BLaER1 treated with 17β-estradiol and CSF1 and Interleukin-3, amounts not matched to agents 10 nM and 100 nM (cell line): ENCODE measurements around the gene CDH4.

Source experiments
- H3K27ac ChIP-seq, 11 experiments: shearing (Covaris generic); formaldehyde crosslinking; 2 replicates each; pipeline ENCODE4 v1.8.1; 2022
- H3K27me3 ChIP-seq, 11 experiments: shearing (Covaris generic); formaldehyde crosslinking; 2 replicates each; pipeline ENCODE4 v1.8.1; 2022
- H3K36me3 ChIP-seq, 11 experiments: shearing (Covaris generic); formaldehyde crosslinking; 2 replicates each; pipeline ENCODE4 v1.8.1; 2022
- H3K4me1 ChIP-seq, 10 experiments: shearing (Covaris generic); formaldehyde crosslinking; 2 replicates each; pipeline ENCODE4 v1.8.1; 2022
- H3K4me2 ChIP-seq, 11 experiments: shearing (Covaris generic); formaldehyde crosslinking; 2 replicates each; pipeline ENCODE4 v1.8.1; 2022
- H3K4me3 ChIP-seq, 10 experiments: shearing (Covaris generic); formaldehyde crosslinking; 2 replicates each; pipeline ENCODE4 v1.8.1; 2022
- H3K9ac ChIP-seq, 11 experiments: shearing (Covaris generic); formaldehyde crosslinking; 2 replicates each; pipeline ENCODE4 v1.8.1; 2022
- H3K9me3 ChIP-seq, 11 experiments: shearing (Covaris generic); formaldehyde crosslinking; replicated peaks in 1 of 11; 2 replicates each; pipeline ENCODE4 v1.8.1; 2022
- H4K20me1 ChIP-seq, 11 experiments: shearing (Covaris generic); formaldehyde crosslinking; 2 replicates each; pipeline ENCODE4 v1.8.1; 2022
- Cebpa-rat ChIP-seq, 11 experiments: shearing (Covaris generic); IDR thresholded peaks; 2 replicates each; pipeline ENCODE4 v1.8.1; 2022

CDH4 gene

GRCh38 chr20:61845233-61845671, 593.2 kb downstream of the CDH4 start:
- no peaks in the 10 kb centered on the region for H3K9me3 ChIP-seq
- H4K20me1 ChIP-seq = peaks cover 0 to 8% (median 0%) of the 10 kb centered on the region in 11 experiments; a peak in 4 of 22 replicates
- H3K9ac ChIP-seq = no peak overlapping the region
- peaks cover 10 to 18% (median 13%) of the 10 kb centered on the region in 11 experiments for H3K27me3 ChIP-seq
- no peaks in the 10 kb centered on the region for H3K36me3 ChIP-seq
- H3K4me2 ChIP-seq = no peak overlapping the region
- TF ChIP-seq Cebpa-rat (IDR thresholded peaks at IDR 0.05) = no peak
- H3K27ac ChIP-seq = no peak overlapping the region
- H3K4me3 ChIP-seq = no peak overlapping the region
- H3K4me1 ChIP-seq = peaks cover 0 to 22% (median 6%) of the 10 kb centered on the region in 10 experiments; a peak in 17 of 20 replicates

GRCh38 chr20:61846074-61846473, 594.0 kb downstream of the CDH4 start:
- Histone ChIP-seq H3K4me2 (no peak overlapping the region), H3K9me3 (no peaks in the 10 kb centered on the region), H4K20me1 (peaks cover 0 to 8% (median 0%) of the 10 kb centered on the region in 11 experiments; a peak in 3 of 22 replicates), H3K27ac (no peak overlapping the region), H3K36me3 (no peaks in the 10 kb centered on the region), H3K9ac (no peak overlapping the region), H3K27me3 (peaks cover 18 to 26% (median 21%) of the 10 kb centered on the region in 11 experiments), H3K4me3 (no peak overlapping the region), H3K4me1 (peaks cover 8 to 31% (median 14%) of the 10 kb centered on the region in 10 experiments; a peak in 18 of 20 replicates)
- TF ChIP-seq Cebpa-rat (IDR thresholded peaks at IDR 0.05) = no peak

GRCh38 chr20:61846741-61847419, 594.8 kb downstream of the CDH4 start:
- peaks cover 26 to 34% (median 29%) of the 10 kb centered on the region in 11 experiments for H3K27me3 ChIP-seq
- H3K4me2 ChIP-seq = no peak overlapping the region
- no peak for TF ChIP-seq Cebpa-rat (IDR thresholded peaks at IDR 0.05)
- no peak overlapping the region for H3K27ac ChIP-seq
- no peaks in the 10 kb centered on the region for H3K36me3 ChIP-seq
- no peak overlapping the region for H3K9ac ChIP-seq
- H4K20me1 ChIP-seq = peaks cover 0 to 13% (median 3%) of the 10 kb centered on the region in 11 experiments; a peak in 5 of 22 replicates
- no peaks in the 10 kb centered on the region for H3K9me3 ChIP-seq
- H3K4me3 ChIP-seq = no peak overlapping the region
- peaks cover 11 to 39% (median 22%) of the 10 kb centered on the region in 10 experiments; a peak in 18 of 20 replicates for H3K4me1 ChIP-seq

- Histone ChIP-seq H3K9me3 (no peaks in the 10 kb centered on the region), H3K27ac (no peak overlapping the region), H3K27me3 (peaks cover 29 to 37% (median 34%) of the 10 kb centered on the region in 11 experiments), H3K4me3 (no peak overlapping the region), H3K4me1 (peaks cover 12 to 44% (median 27%) of the 10 kb centered on the region in 10 experiments; a peak in 19 of 20 replicates), H3K9ac (no peak overlapping the region), H4K20me1 (peaks cover 0 to 18% (median 3%) of the 10 kb centered on the region in 11 experiments; a peak in 5 of 22 replicates), H3K4me2 (no peak overlapping the region), H3K36me3 (no peaks in the 10 kb centered on the region)
- TF ChIP-seq Cebpa-rat (IDR thresholded peaks at IDR 0.05) = no peak
These were observed 595.3 kb downstream of the CDH4 start for GRCh38 chr20:61847420-61847748.

GRCh38 chr20:61847986-61848385, 595.9 kb downstream of the CDH4 start:
- Histone ChIP-seq H3K9me3 (no peaks in the 10 kb centered on the region), H3K4me3 (no peak overlapping the region), H4K20me1 (peaks cover 0 to 24% (median 5%) of the 10 kb centered on the region in 11 experiments; a peak in 6 of 22 replicates), H3K27me3 (peaks cover 29 to 37% (median 34%) of the 10 kb centered on the region in 11 experiments), H3K4me2 (no peak overlapping the region), H3K36me3 (no peaks in the 10 kb centered on the region), H3K9ac (no peak overlapping the region), H3K27ac (no peak overlapping the region), H3K4me1 (peaks cover 18 to 50% (median 33%) of the 10 kb centered on the region in 10 experiments)
- no peak for TF ChIP-seq Cebpa-rat (IDR thresholded peaks at IDR 0.05)

GRCh38 chr20:61848851-61849250, 596.8 kb downstream of the CDH4 start:
- peaks cover 25 to 58% (median 42%) of the 10 kb centered on the region in 10 experiments for H3K4me1 ChIP-seq
- no peak overlapping the region for H3K9ac ChIP-seq
- no peak overlapping the region for H3K27ac ChIP-seq
- peaks cover 0 to 32% (median 12%) of the 10 kb centered on the region in 11 experiments; a peak in 9 of 22 replicates for H4K20me1 ChIP-seq
- H3K27me3 ChIP-seq = peaks cover 29 to 37% (median 34%) of the 10 kb centered on the region in 11 experiments
- peak overlapping the region in 4 of 11 experiments; percentile 84 to 98 (median 98); a peak in 4 of 22 replicates for H3K4me2 ChIP-seq
- TF ChIP-seq Cebpa-rat (IDR thresholded peaks at IDR 0.05) = no peak
- no peaks in the 10 kb centered on the region for H3K36me3 ChIP-seq
- no peak overlapping the region for H3K4me3 ChIP-seq
- no peaks in the 10 kb centered on the region for H3K9me3 ChIP-seq

GRCh38 chr20:61849376-61849775, 597.3 kb downstream of the CDH4 start:
- Histone ChIP-seq H3K27ac (no peak overlapping the region), H3K9ac (no peak overlapping the region), H3K4me1 (peaks cover 25 to 64% (median 45%) of the 10 kb centered on the region in 10 experiments), H3K9me3 (no peaks in the 10 kb centered on the region), H3K4me3 (no peak overlapping the region), H3K27me3 (peaks cover 29 to 40% (median 34%) of the 10 kb centered on the region in 11 experiments), H3K4me2 (peak overlapping the region in 5 of 11 experiments; percentile 76 to 98 (median 97); a peak in 6 of 22 replicates), H3K36me3 (no peaks in the 10 kb centered on the region), H4K20me1 (peaks cover 0 to 32% (median 12%) of the 10 kb centered on the region in 11 experiments; a peak in 9 of 22 replicates)
- no peak for TF ChIP-seq Cebpa-rat (IDR thresholded peaks at IDR 0.05)

GRCh38 chr20:61849822-61850221, 597.8 kb downstream of the CDH4 start:
- Histone ChIP-seq H3K27ac (no peak overlapping the region), H3K27me3 (peaks cover 29 to 40% (median 34%) of the 10 kb centered on the region in 11 experiments)

GRCh38 chr20:61850457-61850856, 598.4 kb downstream of the CDH4 start:
- Histone ChIP-seq H3K4me3 (peak overlapping the region in 4 of 10 experiments; percentile 2 to 17 (median 12); a peak in 4 of 20 replicates), H3K27ac (no peak overlapping the region), H3K36me3 (no peaks in the 10 kb centered on the region), H3K4me2 (peak overlapping the region; percentile 20 to 98 (median 84)), H3K27me3 (peaks cover 29 to 40% (median 34%) of the 10 kb centered on the region in 11 experiments), H3K9ac (peak overlapping the region in 3 of 11 experiments; percentile 43 to 56 (median 45); a peak in 4 of 22 replicates), H4K20me1 (peaks cover 0 to 32% (median 12%) of the 10 kb centered on the region in 11 experiments; a peak in 9 of 22 replicates), H3K9me3 (no peaks in the 10 kb centered on the region), H3K4me1 (peaks cover 25 to 66% (median 45%) of the 10 kb centered on the region in 10 experiments)
- TF ChIP-seq Cebpa-rat (IDR thresholded peaks at IDR 0.05) = no peak

More at GRCh38 chr20:61849822-61850221, 597.8 kb downstream of the CDH4 start:
- no peak for TF ChIP-seq Cebpa-rat (IDR thresholded peaks at IDR 0.05)
- H3K9ac ChIP-seq = no peak overlapping the region
- H3K4me3 ChIP-seq = no peak overlapping the region
- peaks cover 25 to 66% (median 45%) of the 10 kb centered on the region in 10 experiments for H3K4me1 ChIP-seq
- no peaks in the 10 kb centered on the region for H3K9me3 ChIP-seq
- H3K4me2 ChIP-seq = peak overlapping the region in 8 of 11 experiments; percentile 76 to 98 (median 87); a peak in 12 of 22 replicates
- H3K36me3 ChIP-seq = no peaks in the 10 kb centered on the region
- peaks cover 0 to 32% (median 12%) of the 10 kb centered on the region in 11 experiments; a peak in 9 of 22 replicates for H4K20me1 ChIP-seq
